H1 (cell line): Measurements from ENCODE around the gene LLGL2. TPM values are rescaled to one million over a fixed set of nuclear protein-coding genes. Genes with fewer than 3 reads are reported as not detected.

Experiments
- GABPA ChIP-seq: IDR thresholded peaks from 2 replicates; pipeline ENCODE4 v1.6.1; 2011; ENCODE audit warnings: mild to moderate bottlenecking, low read length, moderate library complexity, borderline replicate concordance; ENCODE audit not compliant: insufficient read depth
- polyA plus RNA-seq, 7 experiments: library from polyadenylated mRNA; depleted of rRNA in 3 of 7; stranded (reverse) in 5 of 7; unstranded in 2 of 7; fragments of >200 nt in 5 of 7; fragments of 200-250 nt in 2 of 7; gene quantifications; 1 replicate in 5 of 7; 2 replicates in 1 of 7; 4 replicates in 1 of 7; pipeline versions ENCODE4 v1.2.1 to v1.2.3, GENCODE V29; 2011 to 2013; ENCODE audit warnings: missing spikeins in 2 of 7, mixed read lengths in 2 of 7
- total RNA-seq: library from RNA; stranded (reverse); fragmentation: NEBNext Ultra II Directional; extraction: Animal tissue kit (Norgen Biotek cat#: 25700); gene quantifications from 2 replicates; pipeline ENCODE4 v1.2.1, GENCODE V29; 2021
- TF ChIP-seq, protein P1 (sequence below): IDR thresholded peaks from 2 replicates; pipeline ENCODE4 v1.6.1; 2011; ENCODE audit warnings: low read depth, mild to moderate bottlenecking, low read length; ENCODE audit not compliant: insufficient read depth

The LLGL2 gene
- total and polyA plus RNA-seq, 2 of the 8 experiments (the other 6 are each of a cell fraction or from before 2014, with no cell fraction given) = 64.5 to 77.1 TPM

DNA sequence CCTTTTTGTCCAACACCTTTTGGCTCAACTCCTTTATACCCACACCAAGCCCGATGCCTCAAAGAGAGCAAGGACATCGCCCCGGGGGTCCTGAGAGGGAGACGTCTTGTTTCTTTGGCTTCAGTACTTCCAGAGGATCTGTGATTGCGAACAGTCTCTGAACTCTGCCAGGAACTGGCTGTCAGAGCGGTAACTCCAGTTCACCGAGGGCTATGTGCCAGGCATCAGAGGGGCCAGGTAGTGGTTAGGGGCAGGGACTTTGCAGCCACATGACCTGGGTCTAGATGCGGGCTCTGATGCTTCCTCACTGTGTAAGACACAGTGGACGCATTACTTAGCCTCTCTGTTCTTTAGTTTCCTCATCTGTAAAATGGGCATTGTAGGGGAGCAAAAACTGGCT, 21.6 kb downstream of the LLGL2 start (continued):
- TF ChIP-seq, protein P1, sequence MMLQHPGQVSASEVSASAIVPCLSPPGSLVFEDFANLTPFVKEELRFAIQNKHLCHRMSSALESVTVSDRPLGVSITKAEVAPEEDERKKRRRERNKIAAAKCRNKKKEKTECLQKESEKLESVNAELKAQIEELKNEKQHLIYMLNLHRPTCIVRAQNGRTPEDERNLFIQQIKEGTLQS = no peak
- TF ChIP-seq GABPA = no peak
